Lower leg skin (tissue), 4 donors: ENCODE results near the gene FBXO8. TPM values are rescaled to one million over a fixed set of nuclear protein-coding genes. Genes with fewer than 3 reads are reported as not detected.

Source experiments
- DNase-seq, 2 donors: peaks; one replicate each; pipeline ENCODE4 v3.0.0-alpha.2; 2019; ENCODE audit warnings: low spot score in 2 of 2
- H3K4me3 ChIP-seq: fragments of 200-600 bp; sonication (generic); 2 replicates; pipeline ENCODE4 v1.5.1; 2017; ENCODE audit warnings: mild to moderate bottlenecking, low read depth; ENCODE audit not compliant: poor library complexity, severe bottlenecking
- POLR2A ChIP-seq, 2 donors: fragments of 450-650 bp; IDR thresholded peaks; one replicate each; pipeline ENCODE4 v1.6.1; 2016 to 2017; ENCODE audit warnings: antibody characterized with exemption in 2 of 2, mild to moderate bottlenecking in 1 of 2, moderate library complexity in 1 of 2
- WGBS, 2 donors: methylation state at CpG; one replicate each; pipeline ENCODE4 v1.1.5; 2018; 5-methylcytosine and 5-hydroxymethylcytosine counted together
- intact Hi-C: fragments of 100-400 bp; cut with DNase I; formaldehyde crosslinking; loops from one replicate; pipeline ENCODE4 v1.15.0; 2023; ENCODE audit warnings: low total_unique reads
- total RNA-seq, 4 donors: library from RNA; depleted of rRNA; stranded (reverse); fragments of >200 nt; gene quantifications; one replicate each; pipeline ENCODE4 v1.1.0, GENCODE V29; 2016
- TF ChIP-seq, protein P1 (sequence below), 3 donors: fragments of 450-650 bp; IDR thresholded peaks; one replicate each; pipeline ENCODE4 v1.5.1; 2016; ENCODE audit warnings: antibody characterized with exemption in 3 of 3, mild to moderate bottlenecking in 3 of 3, moderate library complexity in 2 of 3

Gene FBXO8
- total RNA-seq, 4 donors from 2014 or later = 35.6 to 58.3 (median 47.2) TPM

DNA sequence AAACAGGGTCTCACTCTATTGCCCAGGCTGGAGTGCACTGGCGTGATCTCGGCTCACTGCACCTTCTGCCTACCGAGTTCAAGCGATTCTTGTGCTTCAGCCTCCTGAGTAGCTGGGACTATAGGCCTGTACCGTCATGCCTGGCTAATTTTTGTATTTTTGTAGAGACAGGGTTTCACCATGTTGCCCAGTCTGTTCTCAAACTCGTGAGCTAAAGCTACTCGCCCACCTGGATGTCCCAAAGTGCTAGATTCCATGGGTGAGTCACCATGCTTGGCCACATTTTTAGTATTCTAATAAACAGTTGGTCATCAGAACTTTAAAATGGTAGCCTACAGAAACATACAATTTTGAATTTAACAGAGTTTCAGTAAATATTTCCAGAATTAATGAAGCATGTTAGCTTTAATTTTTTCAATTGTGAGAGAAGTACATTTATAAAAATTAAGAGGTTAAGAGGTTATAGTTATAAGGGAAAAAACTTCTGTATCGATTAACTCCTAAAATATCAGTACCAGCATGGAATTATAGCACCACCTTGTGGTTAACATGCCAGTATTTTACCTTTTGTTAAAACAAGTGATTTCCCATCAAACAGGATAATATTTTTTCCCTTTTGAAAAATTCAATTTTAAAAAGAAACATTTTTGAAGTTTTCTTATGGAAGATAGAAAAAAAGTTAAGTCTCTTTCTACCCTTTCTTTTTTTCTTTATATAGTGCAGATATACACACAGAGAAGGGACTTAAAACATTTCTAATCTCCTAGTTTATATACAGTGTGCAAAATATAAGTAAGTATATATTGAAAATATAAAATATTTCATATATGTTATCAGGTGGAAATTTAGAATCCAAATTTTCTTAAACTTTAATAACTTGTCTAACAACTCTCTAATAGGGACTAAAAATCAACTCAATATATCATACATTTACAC lies 35.6 kb upstream of the FBXO8 start:
- no peak overlapping the region for H3K4me3 ChIP-seq
- TF ChIP-seq POLR2A (IDR thresholded peaks at IDR 0.05) = no peak
- TF ChIP-seq, protein P1, sequence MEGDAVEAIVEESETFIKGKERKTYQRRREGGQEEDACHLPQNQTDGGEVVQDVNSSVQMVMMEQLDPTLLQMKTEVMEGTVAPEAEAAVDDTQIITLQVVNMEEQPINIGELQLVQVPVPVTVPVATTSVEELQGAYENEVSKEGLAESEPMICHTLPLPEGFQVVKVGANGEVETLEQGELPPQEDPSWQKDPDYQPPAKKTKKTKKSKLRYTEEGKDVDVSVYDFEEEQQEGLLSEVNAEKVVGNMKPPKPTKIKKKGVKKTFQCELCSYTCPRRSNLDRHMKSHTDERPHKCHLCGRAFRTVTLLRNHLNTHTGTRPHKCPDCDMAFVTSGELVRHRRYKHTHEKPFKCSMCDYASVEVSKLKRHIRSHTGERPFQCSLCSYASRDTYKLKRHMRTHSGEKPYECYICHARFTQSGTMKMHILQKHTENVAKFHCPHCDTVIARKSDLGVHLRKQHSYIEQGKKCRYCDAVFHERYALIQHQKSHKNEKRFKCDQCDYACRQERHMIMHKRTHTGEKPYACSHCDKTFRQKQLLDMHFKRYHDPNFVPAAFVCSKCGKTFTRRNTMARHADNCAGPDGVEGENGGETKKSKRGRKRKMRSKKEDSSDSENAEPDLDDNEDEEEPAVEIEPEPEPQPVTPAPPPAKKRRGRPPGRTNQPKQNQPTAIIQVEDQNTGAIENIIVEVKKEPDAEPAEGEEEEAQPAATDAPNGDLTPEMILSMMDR (IDR thresholded peaks at IDR 0.05) = no peak
- intact Hi-C loops = no loop called here
- no peak for DNase-seq
- WGBS, 2 donors = 71 to 73% methylated on average over 8 of the region's 8 CpGs

DNA sequence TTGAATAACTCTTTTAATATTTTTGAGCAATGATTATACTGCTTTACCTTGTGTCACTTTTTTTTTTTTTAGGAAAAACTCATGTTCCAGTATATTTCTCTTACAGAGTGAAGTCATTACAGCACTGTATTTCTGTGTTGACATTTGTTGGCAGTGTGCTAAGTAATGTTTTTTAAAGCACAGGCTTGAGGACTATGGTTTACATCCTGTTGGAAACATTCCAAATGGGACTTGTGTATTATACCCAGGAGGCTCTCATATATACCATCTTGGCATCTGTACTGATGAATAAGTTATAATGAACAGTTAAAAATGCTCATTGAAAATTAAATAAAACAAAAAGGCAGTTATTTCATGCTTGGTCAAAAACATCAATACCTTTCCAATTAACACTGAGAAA lies 34.1 kb upstream of the FBXO8 start:
- no peak overlapping the region for H3K4me3 ChIP-seq
- no peak for DNase-seq
- intact Hi-C loops = no loop called here
- TF ChIP-seq, protein P1 (IDR thresholded peaks at IDR 0.05) = no peak
- TF ChIP-seq POLR2A (IDR thresholded peaks at IDR 0.05) = no peak

DNA sequence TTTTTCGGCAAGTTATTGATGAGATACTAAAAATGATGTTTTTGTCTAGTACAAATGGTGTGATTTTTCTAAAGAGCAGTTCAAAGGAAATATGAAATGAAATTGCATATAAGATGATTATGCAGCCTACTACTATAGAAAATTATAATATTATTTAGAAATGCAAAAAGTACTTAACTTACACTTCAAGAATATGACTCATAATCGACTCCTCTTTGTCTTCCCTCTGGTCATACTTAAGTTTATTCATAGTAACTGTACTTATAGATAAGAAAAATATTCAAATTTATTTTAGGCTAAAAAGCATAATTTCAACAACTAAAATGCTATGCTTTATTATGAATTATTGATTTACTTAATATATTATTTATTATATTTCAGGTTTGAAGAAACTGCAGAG lies 33.5 kb upstream of the FBXO8 start:
- H3K4me3 ChIP-seq = no peak overlapping the region
- 47 to 68% methylated on average over 2 of the region's 2 CpGs for WGBS, 2 donors
- no peak for DNase-seq
- intact Hi-C loops = no loop called here
- no peak for TF ChIP-seq POLR2A (IDR thresholded peaks at IDR 0.05)

DNA sequence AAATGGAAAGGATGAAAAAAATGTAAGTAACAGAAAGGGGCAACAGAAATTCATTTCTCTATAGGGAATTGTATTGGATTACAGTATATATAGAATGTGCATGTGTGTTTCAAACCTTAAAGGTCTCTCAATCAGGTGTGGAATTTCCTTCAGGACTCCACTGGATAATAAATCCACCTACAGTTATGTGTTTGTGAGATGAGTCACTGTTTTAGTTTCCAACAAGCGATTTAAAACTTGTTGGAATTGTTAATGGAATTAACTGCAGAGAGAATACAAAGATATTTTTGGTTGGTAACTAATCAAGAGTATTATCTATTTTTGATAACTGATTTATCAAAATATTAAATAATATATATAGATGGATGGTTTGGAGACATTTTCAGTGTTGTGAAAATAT lies 33.1 kb upstream of the FBXO8 start:
- WGBS, 2 donors = 47 to 52% methylated on average over 1 of the region's 1 CpG
- H3K4me3 ChIP-seq = no peak overlapping the region
- TF ChIP-seq POLR2A (IDR thresholded peaks at IDR 0.05) = no peak
- DNase-seq = no peak
- intact Hi-C loops = no loop called here

DNA sequence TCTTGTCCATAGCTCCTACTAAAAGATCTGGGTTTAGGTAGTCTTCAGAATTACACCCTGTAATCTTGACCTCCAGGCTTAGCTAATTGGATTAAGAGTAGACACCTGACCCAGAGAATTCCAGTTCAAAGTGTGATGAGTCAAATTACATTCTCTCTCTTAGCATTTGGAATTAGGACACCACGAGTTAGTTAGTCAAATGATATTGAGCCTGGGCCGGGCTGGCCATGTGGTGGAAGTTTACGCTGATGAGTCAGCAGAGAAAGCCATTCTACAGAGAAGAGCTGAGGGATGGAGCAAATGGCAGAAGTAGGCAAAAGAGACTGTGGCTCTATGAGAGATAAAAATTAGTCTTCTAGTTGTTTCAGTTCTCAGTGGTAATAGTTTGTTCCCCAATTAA lies 31.3 kb upstream of the FBXO8 start:
- H3K4me3 ChIP-seq = no peak overlapping the region
- no peak for DNase-seq
- TF ChIP-seq, protein P1 (IDR thresholded peaks at IDR 0.05) = no peak
- TF ChIP-seq POLR2A (IDR thresholded peaks at IDR 0.05) = no peak
- WGBS, 2 donors = 76 to 78% methylated on average over 3 of the region's 3 CpGs
- intact Hi-C loops = no loop called here

DNA sequence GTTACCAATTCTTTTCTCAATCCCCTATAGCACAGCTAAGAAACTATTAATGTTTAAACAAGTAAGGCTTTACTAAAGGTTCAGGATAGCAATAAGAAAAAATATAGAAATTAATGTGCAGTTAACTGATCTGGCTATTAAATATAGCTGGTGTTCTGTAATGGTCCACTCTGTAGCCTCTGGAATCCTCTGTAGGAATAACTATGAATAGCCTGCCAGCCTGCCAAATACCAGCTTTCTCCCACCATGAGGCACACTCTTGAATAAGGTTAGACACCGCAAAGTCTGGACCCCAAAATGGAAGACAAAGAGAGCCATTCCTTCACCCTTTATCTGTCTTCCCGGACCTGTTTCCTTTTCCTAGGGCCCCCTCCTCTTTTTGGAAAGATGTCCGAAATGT lies 30.8 kb upstream of the FBXO8 start:
- DNase-seq = no peak
- intact Hi-C loops = no loop called here
- H3K4me3 ChIP-seq = no peak overlapping the region
- no peak for TF ChIP-seq POLR2A (IDR thresholded peaks at IDR 0.05)
- TF ChIP-seq, protein P1 (IDR thresholded peaks at IDR 0.05) = no peak
- 99% methylated on average over 3 of the region's 3 CpGs for WGBS, 2 donors

DNA sequence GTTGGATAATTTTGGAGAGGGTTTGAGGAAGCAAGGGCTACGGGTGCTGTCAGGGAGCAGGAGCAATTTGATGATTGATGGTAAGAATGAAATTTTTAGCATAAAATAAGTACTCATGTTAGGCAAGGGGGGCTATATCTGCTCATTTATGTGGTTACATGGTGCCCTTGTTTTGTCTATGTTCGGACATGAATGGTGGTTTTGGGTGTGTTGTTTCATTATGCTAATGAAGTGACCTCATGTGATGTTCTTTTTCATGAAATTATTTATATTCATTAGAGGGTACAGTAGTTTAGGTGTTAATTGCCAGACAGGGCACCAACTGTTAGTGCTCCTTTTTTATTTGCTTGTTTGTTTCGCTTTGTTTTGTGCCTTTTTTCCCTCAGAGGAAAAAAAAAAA lies 29.5 kb upstream of the FBXO8 start:
- no peak overlapping the region for H3K4me3 ChIP-seq
- WGBS, 2 donors = 91 to 94% methylated on average over 3 of the region's 3 CpGs
- intact Hi-C loops = no loop called here
- DNase-seq = no peak
- no peak for TF ChIP-seq POLR2A (IDR thresholded peaks at IDR 0.05)
- TF ChIP-seq, protein P1 (IDR thresholded peaks at IDR 0.05) = no peak
